Activated effector memory CD4-positive, alpha-beta T cell treated with Interleukin-2 at 50 U/mL for 16 hours (primary cell): ENCODE measurements around the gene KRT24.
"Not testable (repeated sequence)": the region's sequence is repeated elsewhere in the genome, so short reads cannot be mapped to it uniquely, and the experiment has no call there.

Experiments
- DNase-seq: peaks from one replicate; pipeline ENCODE4 v3.0.0-alpha.2; 2020

Gene KRT24

DNA sequence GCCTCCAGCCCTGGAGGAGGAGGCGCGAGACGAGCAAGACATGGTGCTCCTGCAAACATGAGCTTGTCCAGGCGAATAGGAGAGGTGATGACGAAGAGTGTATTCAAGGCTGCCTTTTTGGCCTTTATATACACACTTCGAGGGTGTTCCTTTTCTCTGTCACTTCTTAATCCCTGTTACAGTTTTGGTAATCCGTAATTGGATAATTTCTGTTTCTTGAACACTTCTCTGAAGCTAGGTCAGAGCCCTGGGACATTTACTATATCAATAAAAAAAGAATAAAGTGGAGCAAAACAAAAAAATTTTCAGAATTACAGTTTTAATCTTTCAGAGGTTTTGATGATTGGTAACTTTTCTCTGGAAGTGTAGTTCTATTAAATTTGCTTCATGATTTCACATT is at the start of gene KRT24:
TSS of gene KRT24 (minus strand) at position 101 of the 400 bp plus-strand sequence. CDS start at position 42, 59 bp downstream.
- no peak for DNase-seq

DNA sequence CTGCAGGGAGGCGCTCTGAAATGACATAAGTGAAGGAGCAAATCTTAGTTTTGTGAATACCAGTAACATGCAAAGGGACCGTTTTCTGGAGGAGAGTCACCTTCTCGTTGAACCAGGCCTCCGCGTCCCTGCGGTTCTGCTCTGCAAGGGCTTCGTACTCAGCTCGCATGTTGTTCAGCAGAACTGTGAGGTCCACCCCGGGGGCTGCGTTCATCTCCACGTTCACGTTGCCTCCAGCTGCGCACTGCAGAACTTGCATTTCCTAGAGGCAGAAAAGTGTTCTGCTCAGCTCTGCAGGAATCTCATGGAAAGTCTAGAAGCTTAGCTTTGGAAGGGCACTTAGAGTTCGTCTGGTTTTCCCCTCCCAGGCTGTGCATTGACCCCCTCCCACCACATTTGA is 47.5 kb upstream of the KRT24 start:
- DNase-seq, result no peak

DNA sequence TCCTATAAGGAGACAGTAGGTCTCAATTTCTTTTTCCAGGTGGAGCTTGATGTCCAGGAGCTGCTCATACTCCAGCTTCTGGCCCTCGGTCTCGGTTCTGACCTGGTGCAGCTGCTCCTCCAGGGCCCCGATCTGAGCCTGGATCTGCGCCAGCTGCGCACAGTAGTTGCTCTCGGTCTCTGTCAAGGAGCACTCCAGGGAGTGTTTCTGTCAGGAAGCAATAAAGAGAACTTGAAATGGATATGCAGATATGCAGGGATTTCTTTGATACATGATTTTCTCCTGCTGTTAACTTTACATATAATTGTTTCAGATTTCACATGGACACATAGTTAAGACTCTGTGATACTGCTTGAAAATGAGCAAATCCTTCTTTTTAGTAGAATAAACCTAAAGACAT is 46.8 kb upstream of the KRT24 start:
- DNase-seq, result no peak

DNA sequence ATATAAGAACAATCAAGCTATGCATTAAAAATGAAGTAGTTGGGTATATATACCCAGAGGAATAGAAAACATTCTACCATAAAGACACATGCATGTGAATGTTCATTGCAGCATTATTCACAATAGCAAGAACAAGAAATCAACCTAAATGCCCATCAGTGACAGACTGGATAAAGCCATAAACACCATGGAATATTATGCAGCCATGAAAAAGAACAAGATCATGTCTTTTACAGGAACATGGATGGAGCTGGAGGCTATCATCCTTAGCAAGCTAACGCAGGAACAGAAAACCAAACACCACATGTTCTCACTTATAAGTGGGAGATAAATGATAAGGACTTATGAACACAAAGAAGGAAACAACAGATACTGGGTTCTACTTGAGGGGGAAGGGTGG is 45.1 kb upstream of the KRT24 start:
- DNase-seq, result not testable (repeated sequence)

DNA sequence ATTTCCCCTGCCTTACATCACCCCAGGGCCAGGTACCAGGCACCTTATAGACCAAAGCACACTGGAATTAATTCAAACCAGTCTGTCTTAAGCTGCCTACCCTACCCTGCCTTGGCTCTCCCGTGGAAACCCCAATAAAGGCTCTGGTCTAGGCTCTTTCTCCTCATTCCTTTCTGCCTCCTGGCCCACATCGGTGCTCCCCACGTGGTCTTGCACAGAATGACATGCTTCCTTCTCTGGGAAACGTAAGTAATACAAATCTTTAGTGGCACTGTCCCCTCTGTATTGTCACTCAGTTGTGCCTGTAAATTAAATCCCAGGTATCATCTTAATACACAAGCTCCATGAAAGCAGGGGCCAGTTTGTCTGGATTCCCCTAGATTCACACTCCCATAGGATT is 35.0 kb upstream of the KRT24 start:
- no peak for DNase-seq

DNA sequence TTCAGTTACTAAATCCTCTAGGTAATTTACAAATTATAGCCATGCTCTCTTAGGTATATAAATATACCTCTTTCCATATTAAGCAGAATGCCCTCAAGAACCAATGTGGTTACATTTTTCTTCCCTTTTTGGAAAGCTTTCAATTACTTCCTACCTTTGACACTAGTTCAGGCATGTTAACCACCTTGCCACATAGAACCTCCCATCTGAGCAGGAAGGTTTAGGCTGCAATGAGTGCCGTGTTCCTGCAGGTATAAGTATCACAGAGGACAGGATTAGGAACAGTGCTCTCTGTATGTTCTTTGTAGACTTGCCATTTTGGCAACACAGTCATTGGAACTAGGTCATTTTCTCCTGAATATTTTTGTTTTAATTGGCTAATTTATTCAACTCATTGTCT is 31.5 kb upstream of the KRT24 start:
- DNase-seq, result no peak

DNA sequence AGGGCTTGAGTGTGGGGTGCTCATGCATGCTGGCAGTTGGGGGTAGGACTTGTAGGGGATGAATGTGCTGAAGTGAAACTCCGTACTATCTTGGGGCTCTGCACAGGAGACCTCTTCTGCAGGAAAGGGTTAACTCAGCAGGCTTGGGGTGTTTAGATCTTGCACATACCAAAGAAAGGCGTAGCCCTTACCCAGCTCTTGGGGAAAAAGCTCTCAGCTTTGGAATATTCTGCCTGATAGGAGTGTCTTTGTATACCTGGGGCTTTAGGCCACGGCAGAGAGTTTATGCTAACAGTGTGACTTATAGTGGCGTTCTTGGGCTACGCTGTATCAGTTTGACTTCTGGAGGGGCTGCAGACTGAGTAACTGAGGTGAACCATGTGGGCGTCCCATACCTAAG is 30.5 kb upstream of the KRT24 start:
- DNase-seq, result no peak

DNA sequence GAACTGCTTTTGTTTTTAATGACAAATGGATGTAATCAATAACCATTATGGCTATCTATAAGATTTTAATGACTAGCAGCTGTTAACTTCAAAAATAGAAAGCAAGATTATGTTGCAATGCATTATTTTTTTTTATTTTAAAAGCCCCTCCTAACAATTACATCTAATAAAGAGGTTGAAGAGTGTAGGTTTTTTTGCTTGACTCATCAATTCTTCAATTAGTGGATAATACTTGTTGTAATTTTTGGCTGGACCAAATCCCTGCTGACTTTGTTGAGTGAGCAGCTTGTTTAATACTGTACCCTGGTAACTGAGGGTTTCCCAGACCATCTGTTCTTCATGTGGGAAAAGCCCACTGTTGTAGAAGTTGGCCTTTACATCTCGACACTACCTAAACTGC is 27.4 kb upstream of the KRT24 start:
- no peak for DNase-seq

DNA sequence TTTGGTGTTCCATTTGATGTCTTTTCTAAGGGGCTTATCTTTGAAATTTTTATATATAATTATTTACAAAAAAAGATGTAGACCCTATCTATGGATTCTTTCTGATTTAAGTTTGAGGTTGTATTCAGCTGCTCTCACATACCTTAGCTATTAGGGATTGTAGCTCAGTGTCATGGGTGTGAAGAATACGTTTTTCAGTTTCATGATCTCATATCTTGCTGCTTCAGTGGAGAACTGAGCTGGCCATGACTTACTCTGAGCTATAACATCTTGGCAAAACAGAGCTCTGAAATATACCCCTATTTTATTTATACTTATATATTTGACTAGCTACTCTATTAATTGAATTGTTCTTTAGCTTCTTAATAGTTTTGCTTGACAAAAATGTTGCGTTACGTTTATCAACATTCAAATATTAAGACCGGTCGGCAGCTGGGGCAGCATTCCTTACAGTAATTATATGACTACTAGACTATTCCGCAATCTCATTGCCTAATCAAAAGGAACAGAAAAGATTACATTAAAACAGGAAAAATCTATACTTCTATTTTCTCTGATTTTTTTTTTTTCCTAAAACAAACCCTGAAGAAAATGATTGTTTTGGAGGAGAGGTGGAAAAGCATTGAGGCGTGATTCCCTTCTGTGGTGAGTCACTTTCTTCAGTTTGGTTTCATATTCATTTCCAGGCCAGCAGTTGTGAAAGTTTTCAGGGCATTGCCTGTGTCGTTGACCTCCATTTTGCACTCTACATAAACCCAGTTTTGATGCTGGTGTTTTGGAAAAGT is 24.1 kb upstream of the KRT24 start:
- DNase-seq, result no peak

DNA sequence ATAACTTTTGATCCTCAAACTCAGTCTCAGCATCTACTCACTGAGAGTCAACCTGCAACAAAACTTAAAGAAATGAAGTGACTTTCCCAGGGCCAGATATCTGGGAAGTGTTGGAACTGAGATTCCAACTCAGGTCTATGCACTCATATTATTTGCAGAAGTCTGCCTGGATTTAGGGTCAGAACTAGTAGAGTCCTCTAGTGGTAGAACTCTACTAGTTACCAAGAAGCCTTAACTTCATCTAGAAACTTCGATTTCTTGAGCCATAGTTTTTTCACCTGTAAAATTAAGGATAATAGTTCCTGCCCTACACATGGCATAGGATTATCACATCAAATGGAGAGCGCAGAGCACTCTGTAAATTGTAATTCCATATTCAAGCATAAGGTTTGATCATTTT is 23.4 kb upstream of the KRT24 start:
- no peak for DNase-seq

DNA sequence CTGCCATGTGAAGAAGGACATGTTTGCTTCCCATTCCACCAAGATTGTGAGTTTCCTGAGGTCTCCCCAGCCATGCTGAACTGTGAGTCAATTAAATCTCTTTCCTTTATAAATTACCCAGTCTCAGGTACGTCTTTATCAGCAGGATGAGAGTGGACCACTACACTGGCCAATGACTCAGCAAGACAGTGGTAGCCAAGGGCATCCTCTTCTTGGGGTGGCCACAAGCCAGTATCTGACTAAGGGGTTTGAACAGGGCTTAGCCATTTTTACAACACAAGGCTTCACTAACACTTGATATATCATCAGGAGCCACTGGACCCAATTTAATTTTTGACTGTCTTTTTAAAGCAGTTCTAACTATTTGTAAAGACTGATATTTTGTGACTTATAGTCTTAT is 21.1 kb upstream of the KRT24 start:
- DNase-seq, result no peak

DNA sequence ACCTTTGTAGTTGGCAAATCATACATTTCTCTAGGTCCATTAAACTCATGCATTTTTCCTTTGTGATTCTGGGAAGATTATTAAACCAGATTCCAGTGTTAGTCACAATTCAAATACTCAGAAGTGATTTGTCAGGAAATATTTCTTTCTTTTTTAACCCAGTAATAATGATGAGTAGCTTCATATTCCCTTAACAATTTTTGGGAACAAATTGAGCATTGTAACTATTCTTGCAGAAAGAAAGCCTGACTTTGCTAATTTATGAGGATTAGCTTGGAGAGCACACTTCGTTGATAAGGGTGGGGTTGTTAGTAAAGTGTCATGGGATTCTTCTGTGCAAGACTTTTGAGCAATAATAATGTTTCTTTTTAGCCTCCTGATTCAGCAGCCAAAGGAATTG is 18.7 kb upstream of the KRT24 start:
- no peak for DNase-seq

DNA sequence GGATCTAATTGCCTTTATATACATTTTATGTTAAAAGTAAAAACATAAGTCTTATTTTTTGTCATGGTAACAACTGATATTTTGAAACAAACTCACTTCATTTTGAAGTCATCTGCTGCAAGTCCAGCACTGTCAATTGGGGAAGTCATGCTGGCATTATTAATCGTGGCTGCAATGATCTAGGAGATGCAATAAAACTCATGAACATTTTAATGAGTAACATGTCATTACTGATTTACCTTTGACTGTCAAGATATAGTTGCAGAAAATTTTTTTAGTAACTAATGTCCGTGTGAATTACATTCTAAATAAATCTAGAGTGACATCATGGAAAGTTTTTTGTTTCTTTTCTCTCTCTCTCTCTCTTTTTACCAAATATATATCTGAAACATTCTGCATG is 17.3 kb upstream of the KRT24 start:
- DNase-seq, result no peak

DNA sequence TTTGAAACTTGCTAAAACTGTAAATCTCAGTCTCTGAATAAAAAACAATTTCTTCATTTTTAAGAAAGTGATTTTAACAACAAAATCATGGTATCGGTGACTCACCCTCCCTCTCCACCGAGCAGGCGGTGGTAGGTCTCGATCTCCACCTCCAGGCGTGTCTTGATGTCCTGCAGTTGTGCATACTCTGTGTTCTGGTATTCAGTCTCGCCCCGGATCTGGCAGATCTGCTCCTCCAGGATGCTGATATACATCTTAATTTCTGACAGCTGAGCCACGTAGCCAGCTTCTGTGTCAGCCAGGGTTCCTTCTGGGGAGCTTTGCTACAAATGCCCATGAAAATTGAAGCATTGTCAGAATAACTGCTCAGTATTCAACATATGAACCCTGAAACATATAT is 15.4 kb upstream of the KRT24 start:
- DNase-seq, result no peak

DNA sequence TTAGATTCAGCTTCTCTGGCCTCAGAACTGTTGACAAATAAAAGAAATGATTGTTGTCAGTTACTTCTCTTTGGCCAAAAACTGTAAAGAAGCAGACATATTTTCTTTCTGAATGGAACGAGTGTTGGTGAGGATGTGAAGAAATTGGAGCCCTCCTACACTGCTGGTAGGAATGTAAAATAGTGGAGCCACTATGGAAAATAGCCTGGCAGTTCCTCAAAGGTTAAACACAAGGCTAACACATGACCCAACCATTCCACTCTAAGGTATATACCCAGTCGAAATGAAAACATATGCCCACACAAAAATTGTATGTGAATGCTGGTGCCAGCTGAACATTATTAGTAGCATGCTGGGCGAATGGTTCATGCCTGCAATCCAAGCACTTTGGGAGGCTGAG is 14.2 kb upstream of the KRT24 start:
- DNase-seq, result no peak

DNA sequence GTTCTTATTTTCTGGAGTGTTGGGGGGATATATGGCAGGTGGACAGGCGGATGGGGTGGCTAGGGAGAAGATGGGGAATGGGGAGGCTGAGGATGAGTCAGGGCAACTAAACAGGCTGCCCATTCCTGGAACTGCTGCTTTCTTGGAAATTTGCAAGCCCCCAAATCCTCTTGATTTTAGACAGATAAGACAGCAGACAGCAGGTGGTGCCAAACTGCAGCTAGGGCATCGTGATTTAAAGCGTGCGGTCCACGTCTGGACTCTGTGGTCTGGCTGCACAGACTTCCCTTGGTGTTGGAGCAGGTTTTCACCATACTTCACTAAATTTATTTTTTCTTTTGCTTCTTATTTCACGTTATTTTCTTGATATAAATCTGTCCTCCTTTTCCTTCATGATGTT is 10.9 kb upstream of the KRT24 start:
- DNase-seq, result no peak

DNA sequence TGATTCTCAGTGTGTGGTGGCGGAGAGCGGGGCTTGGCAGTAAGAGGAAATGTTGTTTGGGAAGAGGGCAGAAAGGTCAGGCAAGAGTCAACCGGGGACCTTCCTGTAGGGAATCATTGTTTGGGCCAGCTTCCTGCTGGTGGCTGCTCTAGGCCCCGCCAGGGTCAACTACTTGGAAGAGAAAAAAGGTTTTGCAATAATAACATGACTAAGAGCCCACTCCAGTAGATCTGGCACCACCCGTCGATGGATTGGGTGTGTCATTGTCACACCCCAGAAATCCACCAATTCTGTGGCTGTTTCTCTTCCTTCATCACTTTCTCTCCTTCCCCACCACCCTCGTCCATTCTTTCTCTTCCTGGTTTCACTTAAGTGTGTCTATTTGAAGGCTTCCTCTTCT is 4.2 kb upstream of the KRT24 start:
- DNase-seq, result no peak

DNA sequence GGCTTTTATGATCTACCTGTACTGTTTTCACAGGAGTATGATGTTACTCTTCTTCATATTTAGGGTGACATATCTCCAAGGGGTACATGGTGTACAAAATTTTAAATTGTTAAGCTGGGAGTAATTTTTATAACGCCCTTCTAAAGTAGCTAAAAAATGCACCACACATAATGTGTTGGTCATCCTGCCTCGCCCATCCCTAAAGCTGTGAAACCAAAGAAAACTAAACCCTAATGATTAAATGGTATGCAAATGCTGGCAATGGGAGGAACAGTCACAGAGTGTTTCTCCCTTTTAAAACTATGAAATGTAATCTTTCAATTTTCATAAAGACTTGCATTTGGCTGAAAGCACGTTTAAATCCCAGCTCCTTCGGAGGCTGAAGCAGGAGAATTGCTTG is 2.0 kb upstream of the KRT24 start:
- DNase-seq, result no peak

DNA sequence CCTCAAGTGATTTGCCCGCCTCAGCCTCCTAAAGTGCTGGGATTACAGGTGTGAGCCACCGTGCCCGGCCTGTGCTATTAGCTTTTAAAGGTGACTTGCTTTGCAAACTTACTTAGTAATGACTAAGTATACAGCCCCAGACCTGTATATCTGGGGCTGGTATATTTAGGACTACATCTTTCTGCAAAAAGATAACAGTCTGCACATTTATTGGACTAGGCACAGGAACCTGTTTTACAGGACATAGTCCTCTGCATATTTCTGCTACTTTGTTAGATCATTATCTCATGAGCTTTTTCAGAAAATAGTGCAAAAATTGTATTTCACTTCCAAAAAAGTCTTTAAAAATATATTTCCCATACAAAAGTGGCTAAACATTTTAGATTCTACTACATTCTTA is 1.3 kb downstream of the KRT24 start:
- no peak for DNase-seq

DNA sequence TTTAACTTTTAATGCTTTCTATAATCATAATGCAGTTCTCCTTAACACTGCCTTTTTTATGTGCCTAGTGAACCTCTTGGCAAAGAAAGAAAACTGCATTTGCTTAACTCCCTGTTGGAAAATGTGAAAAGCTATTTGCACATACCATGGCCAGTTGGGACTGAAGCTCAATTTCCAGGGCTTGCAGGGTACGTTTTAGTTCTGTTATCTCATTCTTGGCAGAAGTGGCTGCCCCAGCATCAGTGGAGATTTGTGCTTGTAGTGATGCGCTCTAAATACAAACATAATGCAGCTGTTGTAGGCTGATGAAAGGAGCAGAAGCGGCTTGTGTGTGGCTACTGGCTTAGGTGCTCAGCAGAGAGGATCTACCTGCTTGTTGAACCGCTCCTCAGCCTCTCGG is 3.7 kb downstream of the KRT24 start:
- no peak for DNase-seq

DNA sequence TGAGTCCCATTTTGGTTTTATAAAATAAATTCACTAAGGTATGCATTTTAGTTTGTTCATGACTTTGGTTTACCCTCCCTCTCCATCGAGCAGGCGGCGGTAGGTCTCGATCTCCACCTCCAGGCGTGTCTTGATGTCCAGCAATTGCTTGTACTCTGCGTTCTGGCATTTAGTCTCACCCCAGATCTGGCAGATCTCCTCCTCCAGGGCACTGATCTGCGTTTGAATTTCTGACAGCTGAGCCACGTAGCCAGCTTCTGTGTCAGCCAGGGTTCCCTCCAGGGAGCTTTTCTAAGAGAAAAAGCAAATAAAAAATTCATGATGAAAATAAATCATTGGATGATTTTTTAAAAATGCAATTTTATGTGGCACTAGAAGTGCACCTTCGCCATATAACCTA is 4.2 kb downstream of the KRT24 start:
- no peak for DNase-seq

DNA sequence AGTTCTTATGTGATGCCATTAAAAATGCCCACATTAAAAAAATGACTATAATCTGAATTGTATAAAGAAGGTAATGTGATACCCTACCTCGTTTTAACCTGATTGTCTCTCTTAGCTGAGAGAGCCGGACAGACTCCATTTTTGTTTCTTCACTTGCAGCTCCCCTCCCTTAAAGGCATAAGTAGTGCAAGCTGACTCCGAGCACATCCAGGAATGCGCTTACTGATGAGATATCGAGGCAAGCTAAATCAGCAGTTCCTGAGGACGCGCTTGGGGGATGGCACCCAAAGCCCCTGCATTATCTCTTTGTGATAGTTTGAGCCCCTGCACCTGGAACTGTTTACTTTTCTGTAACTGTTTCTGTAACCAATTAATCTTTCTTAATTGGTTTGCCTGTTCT is 6.3 kb downstream of the KRT24 start:
- DNase-seq, result no peak

DNA sequence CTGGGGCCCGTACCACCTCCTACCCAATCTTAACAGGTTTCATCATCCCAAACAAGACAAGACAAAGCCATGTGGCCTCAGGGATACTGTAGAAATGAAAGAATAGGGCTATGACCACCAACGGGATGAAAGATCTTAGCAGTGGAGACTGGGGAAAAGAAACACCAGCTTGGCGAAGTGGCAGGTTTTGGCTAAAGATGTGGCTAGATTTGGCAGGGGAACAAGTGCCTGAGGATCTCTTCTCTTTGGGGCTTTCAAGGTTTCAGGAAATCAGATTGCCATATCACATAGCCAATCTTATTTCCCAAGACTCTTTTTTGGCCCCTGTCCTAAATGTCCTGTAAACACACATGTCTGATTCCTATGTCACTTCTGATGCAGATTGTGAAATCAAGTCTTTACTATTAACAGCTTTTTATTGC is 6.9 kb downstream of the KRT24 start:
- DNase-seq, result no peak

DNA sequence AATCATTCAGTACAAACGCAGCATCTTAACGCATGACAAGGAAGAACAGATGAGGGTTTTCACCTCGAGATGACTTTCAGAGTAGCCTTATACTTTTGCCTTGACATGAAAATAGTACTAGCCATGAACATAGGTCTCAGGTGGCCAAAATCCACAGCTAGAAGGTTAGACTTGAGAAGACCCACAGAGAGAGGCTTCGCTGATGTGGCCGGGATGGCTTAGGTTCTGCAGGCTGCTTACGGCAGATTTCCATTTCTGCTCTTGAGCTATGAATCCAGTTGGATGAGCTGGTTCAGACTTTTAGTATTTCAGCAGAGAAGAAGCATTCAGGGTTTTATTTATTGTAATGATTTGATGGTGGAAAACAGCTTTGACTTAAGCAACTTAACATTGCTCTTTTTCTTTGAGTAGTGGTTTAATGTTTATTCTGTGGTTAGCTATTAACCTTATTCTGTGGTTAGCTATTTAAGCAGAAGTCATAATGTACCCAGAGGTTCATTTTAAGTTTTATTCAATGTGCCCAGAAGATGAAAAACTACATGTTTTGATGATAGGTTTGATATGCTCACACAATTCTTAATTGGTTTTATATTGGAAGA is 7.6 kb downstream of the KRT24 start:
- no peak for DNase-seq

DNA sequence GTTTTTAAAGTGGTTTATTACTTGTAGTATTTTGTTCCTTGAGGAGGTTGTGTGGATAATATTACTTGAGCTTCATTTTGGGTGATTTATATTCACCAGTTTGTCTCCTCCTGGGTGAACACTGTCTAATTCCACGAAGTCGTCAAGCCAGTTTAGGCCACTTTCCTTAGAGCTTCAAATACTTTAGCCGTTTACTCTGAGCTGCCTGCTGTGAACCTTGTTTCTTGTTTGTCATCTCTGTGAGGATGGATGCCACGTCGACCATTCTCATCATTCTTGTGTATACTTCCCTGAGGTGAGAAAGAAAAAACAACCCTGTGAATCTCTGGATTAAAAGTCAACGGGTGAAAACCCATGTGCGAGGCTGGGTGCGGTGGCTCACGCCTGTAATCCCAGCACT is 9.0 kb downstream of the KRT24 start:
- no peak for DNase-seq
